ENCODE results near the gene RPS2.

RPS2 gene

DNA sequence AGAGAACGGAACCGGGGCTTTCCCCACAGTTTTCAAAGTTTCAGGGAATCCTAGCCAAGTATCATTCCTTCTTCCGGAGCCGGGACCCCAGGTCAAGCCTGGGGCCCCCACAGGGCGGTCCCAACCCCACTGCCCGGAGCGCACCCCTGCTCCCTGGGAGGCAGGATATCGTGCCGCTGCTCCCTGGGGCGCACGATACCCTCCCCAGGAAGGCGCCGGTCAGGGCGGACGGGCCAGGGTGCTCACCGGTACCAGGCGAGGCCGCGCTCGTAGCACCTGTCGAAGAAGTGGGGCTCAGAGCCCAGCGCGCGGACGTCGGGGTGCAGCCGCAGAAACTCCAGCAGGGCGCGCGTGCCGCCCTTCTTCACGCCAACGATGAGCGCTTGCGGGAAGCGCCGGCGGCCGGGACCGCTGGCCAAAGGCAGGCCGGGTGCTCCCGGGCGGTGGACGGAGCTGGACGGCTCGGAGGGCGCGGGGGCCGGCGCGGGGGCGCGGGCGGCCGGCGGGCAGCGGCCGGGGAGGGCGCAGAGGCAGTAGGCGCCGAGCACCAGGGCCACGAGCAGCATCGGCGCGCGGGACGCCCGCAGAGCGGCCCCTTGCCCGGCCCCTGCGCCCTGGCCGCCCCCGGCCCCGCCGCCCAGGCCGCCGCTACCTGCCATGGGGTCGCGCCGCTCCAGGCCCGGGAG, 46.8 kb downstream of the RPS2 start:
- DNase-seq, result peak; percentile 31

DNA sequence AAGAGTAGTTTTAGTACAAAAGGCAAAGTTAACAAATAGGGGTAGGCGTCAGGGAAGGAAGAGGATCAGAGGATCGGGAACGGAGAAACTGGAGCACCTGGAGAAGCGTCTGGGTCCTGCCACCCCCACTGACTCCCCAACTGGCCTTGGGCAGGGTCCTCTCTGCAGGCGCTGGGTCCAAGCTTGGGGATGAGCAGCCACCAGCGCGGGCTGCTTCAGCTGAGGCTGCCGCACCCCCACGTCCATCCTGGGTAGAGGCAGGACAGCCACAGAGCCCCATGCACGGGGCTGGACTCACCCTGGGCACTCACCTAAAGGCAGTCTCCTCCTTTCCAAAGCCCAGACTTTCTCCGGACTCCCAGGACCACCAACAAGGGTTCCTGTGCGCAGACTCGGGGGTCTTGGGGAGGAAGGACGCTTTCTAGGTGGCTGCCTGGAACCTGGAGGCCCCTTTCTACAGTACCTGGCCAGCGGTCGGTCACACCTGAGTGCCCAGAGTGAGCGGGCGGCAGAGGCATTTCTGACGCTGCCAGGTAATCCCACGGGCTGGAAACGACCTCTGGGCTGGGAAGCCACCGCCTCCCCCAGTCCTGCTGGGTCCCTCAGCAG, 47.5 kb downstream of the RPS2 start:
- DNase-seq, result no peak

DNA sequence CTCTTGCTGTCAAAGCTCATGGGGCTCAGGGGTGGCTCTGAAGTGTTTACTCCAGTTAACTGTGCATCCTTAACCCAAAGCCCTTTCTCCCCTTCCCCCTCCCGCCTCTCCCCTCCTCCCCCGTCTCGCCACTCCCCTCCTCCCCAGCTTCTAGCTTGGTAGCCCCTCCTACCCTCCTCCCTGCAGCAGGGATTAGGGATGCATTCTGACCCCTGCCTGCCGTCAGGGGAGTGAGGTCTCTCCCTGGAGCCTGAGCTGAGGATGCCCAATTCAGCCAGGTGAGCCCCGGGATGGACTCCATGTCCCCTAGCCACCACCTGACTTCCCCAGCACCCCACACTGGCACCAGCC, 48.0 kb downstream of the RPS2 start:
- DNase-seq, result no peak

DNA sequence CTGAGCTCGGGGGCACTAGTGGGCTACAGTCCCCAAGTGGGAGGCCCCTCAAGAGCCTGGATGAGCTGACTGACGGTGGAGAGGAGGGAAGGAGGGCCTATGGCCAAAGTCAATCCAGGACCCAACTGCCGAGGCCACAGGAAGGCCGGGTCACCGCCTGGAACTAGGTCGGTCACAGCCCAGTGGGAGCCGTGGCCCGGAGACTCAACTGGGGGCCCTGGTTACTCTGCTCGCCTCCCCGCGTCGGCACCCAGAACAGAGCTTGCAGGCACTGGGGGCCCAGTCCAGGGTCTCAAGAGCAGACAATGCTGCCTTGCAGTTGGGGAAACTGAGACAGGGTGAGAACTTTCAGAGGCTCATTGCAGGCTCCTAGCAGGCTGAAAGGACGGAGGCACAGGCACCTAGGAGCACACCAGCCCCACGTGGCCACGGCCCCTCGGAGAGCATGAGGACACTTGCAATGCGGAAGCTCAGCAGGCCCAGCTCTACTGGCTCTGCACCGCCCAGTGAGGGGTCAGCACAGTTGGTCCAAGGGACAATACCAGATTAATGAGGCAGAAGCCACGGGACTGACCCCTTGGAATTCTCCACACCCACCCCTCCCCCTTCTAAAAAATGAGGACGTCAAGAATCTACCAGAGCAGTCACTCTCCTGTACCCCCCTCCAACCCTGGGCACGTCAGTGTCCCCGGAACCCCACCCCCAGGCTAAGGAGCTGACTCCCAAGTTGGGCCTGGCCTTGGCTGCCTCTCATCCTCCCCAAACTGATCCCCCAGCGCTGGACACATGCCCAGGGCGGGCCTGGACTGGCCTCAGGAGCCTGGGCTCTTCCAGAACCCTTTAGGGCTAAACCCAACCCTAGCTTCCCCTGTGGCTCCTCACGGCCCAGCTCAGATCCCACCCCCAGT, 48.6 kb downstream of the RPS2 start:
- DNase-seq, result no peak

DNA sequence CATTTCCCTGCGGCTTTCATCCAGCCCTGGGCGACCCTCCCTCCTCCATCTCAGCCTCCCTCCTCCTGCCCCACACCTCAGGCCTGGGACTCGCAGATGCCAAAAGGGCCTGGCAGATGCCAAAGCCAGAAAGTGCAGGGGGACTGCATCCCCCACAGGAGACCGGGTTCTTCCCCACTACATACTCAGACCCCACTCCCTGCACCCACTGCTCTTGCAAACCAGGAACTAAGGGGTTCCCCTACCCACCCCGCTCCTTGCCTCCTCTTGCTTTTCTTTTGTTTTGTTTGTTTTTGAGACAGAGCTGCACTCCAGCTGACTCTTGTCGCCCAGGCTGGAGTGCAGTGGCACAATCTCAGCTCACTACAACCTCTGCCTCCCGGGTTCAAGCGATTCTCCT, 49.6 kb downstream of the RPS2 start:
- DNase-seq, result no peak

DNA sequence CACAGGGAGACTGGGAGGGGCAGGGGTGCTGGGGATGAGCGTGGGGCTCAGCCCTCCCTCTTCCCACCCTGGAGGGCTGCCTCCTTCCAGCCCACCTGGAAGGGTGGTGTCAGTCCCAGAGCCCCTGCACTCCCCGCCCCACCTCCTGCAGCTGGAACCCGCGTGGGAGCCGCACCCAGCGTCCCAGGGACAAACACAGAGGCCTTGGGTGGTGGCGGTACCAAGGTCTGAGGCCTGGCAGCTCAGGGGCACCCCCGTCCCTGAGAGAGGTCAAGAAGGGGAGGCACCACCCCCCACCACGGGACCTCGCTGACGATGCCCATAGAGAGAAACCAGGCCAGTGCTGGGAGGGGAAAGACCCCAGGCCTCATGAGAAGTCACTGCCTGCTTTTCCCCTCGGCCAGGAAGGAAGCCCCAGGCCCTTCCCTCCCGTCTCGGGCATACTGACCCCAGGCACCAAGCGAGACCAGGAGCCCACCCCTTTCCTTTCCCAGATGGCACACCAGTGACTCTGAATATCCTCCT, 50.5 kb downstream of the RPS2 start:
- DNase-seq, result no peak

DNA sequence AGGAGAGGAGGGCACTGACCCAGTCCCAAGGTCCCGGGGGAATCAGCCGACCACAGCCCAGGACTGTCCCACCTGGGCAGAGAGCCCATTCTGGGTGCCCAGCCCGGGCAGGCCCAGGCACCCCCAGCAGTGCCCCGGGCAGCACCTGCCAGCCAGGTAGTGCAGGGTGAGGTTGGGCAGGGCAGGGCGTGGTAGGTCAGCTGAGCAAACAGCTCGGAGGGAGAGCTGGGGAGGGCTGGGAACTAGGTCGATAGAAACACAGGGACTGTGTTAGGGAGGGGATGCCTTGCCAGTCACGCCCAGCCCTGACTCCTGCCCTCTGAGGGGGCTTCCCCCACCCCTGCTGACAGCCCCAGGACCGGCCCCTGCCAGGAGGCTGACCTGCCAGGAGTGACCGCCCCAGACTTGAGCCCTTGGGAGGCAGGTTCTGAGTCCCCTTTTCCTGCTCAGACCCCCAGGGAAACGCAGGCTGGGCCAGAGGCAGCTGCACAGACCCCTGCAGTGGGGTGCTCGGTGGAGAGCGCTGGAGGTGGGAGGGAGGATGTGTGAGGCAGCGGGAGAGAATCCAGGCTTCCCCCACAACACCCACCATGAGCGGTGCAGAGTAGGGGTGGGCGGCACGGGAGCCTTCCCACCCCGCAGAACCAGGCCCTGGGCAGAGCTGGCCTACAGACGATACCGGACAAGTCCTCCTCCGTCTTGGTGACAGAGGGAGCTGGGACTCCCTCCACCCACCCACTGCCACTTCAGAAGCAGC, 51.1 kb downstream of the RPS2 start:
- DNase-seq, result peak; percentile 89

DNA sequence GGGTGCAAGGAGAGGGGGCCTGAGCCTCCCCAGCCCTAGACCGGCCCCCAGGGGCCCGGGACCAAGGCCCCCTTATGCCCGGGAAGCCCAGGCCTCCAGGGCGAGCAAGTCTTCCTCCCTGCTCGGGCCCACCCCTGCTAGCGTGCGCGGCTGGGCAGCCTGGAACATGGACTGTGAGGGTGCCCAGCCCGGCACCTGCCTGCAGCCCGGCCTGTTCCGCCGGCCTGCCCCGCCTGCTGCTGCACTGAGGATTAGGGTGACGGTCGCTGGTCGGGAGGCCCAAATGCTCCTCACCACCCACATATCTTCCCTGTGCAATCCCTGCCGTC, 52.4 kb downstream of the RPS2 start:
- no peak for DNase-seq

Measured in NCI-H69 (cell line).